ENCODE measurements around the gene RPL9.

The RPL9 gene

DNA sequence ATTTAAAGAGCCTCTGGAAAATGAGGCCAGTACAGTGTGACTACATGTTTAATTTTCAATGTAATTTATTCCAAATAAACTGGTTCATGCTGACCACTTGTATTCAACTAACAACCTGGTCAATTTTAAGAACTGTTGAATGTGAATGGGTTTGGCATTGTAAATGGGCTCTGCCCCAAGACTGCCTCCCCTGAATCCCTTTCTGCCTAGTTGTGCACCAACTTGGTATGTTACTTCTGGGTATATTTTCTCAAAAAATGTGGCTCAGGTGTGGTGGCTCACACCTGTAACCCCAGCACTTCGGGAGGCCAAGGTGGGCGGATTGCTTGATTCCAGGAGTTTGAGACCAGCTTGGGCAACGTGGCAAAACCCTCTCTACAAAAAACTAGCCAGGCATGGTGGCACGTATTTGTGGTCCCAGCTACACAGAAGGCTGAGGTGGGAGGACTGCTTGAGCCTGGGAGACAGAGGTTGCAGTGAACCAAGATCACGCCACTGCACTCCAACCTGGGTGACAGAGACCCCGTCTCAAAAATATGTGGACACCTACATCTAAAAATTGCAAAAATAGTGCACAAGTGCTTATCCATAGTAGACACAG is 7.2 kb downstream of the RPL9 start:
- Histone ChIP-seq H3K36me3 (ENCODE audit: control insufficient read depth, insufficient read depth, low read length) (peaks cover 40% of the 10 kb centered on the region), H3K27ac (ENCODE audit: insufficient read depth, low read depth, low read length, poor library complexity, severe bottlenecking) (peak overlapping the region; percentile 44), H3K4me1 (ENCODE audit: control insufficient read depth, insufficient read depth, low read length) (no peaks in the 10 kb centered on the region), H3K27me3 (ENCODE audit: control insufficient read depth, insufficient read depth, low read length, poor library complexity, severe bottlenecking) (no peaks in the 10 kb centered on the region), H3K4me3 (ENCODE audit: insufficient read depth, low read depth, low read length) (no peak overlapping the region), H3K9me3 (ENCODE audit: control insufficient read depth, low read length) (no peaks in the 10 kb centered on the region)
- WGBS, 2 experiments = 90 to 91% methylated on average over 6 of the region's 6 CpGs

DNA sequence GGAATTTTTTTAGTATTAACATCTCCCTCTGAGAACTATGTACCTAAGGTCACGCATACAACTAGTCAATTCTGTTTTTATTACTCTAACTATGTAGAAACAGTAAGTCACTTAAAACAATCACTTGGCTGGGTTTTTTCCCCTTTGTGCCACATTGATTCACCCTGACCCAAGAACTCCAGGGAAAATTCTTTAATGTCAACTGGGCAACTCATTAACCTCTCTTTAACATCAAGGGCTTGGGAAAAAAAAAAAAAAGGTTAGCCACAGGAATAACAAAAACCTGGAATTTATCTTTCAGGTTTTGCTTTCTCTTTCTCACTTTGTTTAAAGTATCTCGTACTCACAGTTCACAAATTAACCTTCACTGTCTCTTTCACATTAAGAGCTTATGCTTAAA is 8.1 kb downstream of the RPL9 start:
- Histone ChIP-seq H3K4me3 (ENCODE audit: insufficient read depth, low read depth, low read length) (no peak overlapping the region), H3K36me3 (ENCODE audit: control insufficient read depth, insufficient read depth, low read length) (peaks cover 35% of the 10 kb centered on the region), H3K4me1 (ENCODE audit: control insufficient read depth, insufficient read depth, low read length) (no peaks in the 10 kb centered on the region), H3K27ac (ENCODE audit: insufficient read depth, low read depth, low read length, poor library complexity, severe bottlenecking) (peak overlapping the region; percentile 26), H3K27me3 (ENCODE audit: control insufficient read depth, insufficient read depth, low read length, poor library complexity, severe bottlenecking) (no peaks in the 10 kb centered on the region), H3K9me3 (ENCODE audit: control insufficient read depth, low read length) (no peaks in the 10 kb centered on the region)
- 67 to 72% methylated on average over 2 of the region's 2 CpGs for whole genome bisulfite sequencing, 2 experiments

DNA sequence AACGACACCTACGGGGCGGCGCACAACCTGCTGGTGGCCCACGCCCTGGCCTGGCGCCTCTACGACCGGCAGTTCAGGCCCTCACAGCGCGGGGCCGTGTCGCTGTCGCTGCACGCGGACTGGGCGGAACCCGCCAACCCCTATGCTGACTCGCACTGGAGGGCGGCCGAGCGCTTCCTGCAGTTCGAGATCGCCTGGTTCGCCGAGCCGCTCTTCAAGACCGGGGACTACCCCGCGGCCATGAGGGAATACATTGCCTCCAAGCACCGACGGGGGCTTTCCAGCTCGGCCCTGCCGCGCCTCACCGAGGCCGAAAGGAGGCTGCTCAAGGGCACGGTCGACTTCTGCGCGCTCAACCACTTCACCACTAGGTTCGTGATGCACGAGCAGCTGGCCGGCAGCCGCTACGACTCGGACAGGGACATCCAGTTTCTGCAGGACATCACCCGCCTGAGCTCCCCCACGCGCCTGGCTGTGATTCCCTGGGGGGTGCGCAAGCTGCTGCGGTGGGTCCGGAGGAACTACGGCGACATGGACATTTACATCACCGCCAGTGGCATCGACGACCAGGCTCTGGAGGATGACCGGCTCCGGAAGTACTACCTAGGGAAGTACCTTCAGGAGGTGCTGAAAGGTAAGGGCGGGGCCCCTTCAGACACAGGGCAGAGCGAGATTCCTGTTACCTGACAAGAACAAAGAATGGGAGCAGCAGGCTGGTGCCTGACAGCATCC is 11.7 kb downstream of the RPL9 start:
- Histone ChIP-seq H3K36me3 (ENCODE audit: control insufficient read depth, insufficient read depth, low read length) (peaks cover 6% of the 10 kb centered on the region), H3K27me3 (ENCODE audit: control insufficient read depth, insufficient read depth, low read length, poor library complexity, severe bottlenecking) (no peaks in the 10 kb centered on the region), H3K4me1 (ENCODE audit: control insufficient read depth, insufficient read depth, low read length) (no peaks in the 10 kb centered on the region), H3K27ac (ENCODE audit: insufficient read depth, low read depth, low read length, poor library complexity, severe bottlenecking) (no peak overlapping the region), H3K4me3 (ENCODE audit: insufficient read depth, low read depth, low read length) (no peak overlapping the region), H3K9me3 (ENCODE audit: control insufficient read depth, low read length) (no peaks in the 10 kb centered on the region)
- WGBS, 2 experiments = 79 to 84% methylated on average over 61 of the region's 61 CpGs

DNA sequence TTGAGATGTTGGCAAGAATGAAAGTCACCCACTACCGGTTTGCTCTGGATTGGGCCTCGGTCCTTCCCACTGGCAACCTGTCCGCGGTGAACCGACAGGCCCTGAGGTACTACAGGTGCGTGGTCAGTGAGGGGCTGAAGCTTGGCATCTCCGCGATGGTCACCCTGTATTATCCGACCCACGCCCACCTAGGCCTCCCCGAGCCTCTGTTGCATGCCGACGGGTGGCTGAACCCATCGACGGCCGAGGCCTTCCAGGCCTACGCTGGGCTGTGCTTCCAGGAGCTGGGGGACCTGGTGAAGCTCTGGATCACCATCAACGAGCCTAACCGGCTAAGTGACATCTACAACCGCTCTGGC is 12.3 kb downstream of the RPL9 start:
- H3K27me3 ChIP-seq (ENCODE audit: control insufficient read depth, insufficient read depth, low read length, poor library complexity, severe bottlenecking) = no peaks in the 10 kb centered on the region
- no peaks in the 10 kb centered on the region for H3K4me1 ChIP-seq (ENCODE audit: control insufficient read depth, insufficient read depth, low read length)
- H3K9me3 ChIP-seq (ENCODE audit: control insufficient read depth, low read length) = no peaks in the 10 kb centered on the region
- no peak overlapping the region for H3K4me3 ChIP-seq (ENCODE audit: insufficient read depth, low read depth, low read length)
- 95% methylated on average over 20 of the region's 20 CpGs for WGBS, 2 experiments
- H3K36me3 ChIP-seq (ENCODE audit: control insufficient read depth, insufficient read depth, low read length) = peaks cover 3% of the 10 kb centered on the region
- H3K27ac ChIP-seq (ENCODE audit: insufficient read depth, low read depth, low read length, poor library complexity, severe bottlenecking) = no peak overlapping the region

DNA sequence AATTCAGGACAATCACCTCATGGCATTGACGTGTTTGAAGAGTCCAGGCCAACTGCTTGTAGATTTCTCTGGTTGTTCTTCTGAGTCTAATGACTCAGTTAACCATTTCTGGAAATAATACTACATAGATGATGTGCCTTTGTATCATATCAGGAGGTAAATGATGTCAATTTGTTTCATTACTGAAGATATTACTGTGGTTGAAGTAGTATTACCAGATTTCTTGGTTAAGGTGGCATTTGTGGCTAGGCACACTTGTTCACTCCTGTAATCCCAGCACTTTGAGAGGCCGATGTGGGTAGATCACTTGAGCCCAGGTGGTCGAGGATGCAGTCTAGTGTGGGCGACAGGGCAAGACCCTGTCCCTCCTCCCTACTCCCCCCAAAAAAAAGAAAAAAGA is 15.7 kb downstream of the RPL9 start:
- Histone ChIP-seq H3K36me3 (ENCODE audit: control insufficient read depth, insufficient read depth, low read length) (no peaks in the 10 kb centered on the region), H3K4me3 (ENCODE audit: insufficient read depth, low read depth, low read length) (no peak overlapping the region), H3K9me3 (ENCODE audit: control insufficient read depth, low read length) (no peaks in the 10 kb centered on the region), H3K27ac (ENCODE audit: insufficient read depth, low read depth, low read length, poor library complexity, severe bottlenecking) (no peak overlapping the region), H3K27me3 (ENCODE audit: control insufficient read depth, insufficient read depth, low read length, poor library complexity, severe bottlenecking) (no peaks in the 10 kb centered on the region), H3K4me1 (ENCODE audit: control insufficient read depth, insufficient read depth, low read length) (no peaks in the 10 kb centered on the region)
- 96 to 100% methylated on average over 3 of the region's 4 CpGs for WGBS, 2 experiments

DNA sequence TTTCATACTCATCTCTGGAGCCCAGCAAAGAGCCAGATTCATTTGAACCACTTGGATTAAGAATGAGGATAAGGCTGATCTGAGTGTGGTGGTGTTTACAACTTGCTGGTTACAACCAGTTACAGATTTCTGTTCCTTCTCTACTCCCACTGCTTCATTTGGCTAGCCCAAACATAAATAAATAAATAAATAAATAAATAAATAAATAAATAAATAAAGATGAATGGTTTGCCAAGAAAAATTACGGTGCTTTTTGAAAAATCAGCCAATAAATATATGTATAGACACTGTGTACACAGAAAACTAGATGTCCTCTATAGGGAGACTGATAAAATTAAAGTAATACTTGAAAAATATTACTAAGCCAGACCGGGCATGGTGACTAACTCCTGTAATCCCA is 17.1 kb downstream of the RPL9 start:
- Histone ChIP-seq H3K4me3 (ENCODE audit: insufficient read depth, low read depth, low read length) (no peak overlapping the region), H3K4me1 (ENCODE audit: control insufficient read depth, insufficient read depth, low read length) (no peaks in the 10 kb centered on the region), H3K27me3 (ENCODE audit: control insufficient read depth, insufficient read depth, low read length, poor library complexity, severe bottlenecking) (no peaks in the 10 kb centered on the region), H3K27ac (ENCODE audit: insufficient read depth, low read depth, low read length, poor library complexity, severe bottlenecking) (no peak overlapping the region), H3K36me3 (ENCODE audit: control insufficient read depth, insufficient read depth, low read length) (no peaks in the 10 kb centered on the region), H3K9me3 (ENCODE audit: control insufficient read depth, low read length) (no peaks in the 10 kb centered on the region)
- 86 to 94% methylated on average over 1 of the region's 2 CpGs for whole genome bisulfite sequencing, 2 experiments

DNA sequence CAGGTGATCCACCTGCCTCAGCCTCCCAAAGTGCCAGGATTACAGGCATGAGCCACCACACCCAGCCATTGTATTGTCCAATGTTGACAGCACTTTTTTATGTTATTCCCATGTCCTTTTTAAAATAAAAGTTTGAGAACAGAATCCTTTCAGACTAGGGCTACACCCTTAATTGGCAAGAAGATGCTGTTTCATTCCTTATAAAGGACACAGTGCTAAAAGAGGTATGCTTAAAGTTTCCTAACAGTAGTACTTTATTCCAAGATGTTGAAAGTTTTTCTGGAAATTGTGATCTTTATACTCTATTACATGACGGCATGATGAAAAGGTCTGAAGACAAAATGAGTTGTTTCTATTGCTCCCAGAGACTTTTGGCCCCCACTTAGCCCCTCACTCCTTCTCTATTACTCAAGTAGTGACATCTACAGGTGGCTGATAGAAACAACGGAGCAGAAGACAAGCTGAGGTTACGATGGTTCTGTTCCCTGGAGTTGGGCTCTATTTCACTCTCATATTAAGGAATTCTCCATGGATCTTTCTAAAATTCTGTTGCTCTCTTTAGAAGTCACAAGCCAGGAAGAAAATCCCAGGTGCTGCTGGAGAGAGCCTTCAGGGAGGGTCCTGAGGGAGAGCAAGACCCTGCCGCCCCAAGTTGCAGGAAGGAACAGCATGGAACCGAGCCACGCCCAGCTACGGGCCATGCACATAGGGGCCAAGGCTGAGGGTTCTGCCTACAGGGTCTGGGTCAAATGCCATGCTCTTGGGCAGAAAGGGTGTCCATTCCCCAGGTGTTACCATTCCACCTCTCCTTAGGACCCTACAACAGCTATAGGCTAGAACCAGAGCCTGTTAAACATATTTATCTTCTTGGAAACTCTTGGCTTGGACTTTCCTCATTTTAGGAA is 22.8 kb downstream of the RPL9 start:
- no peaks in the 10 kb centered on the region for H3K9me3 ChIP-seq (ENCODE audit: control insufficient read depth, low read length)
- 73% methylated on average over 7 of the region's 7 CpGs for WGBS, 2 experiments
- H3K4me3 ChIP-seq (ENCODE audit: insufficient read depth, low read depth, low read length) = no peak overlapping the region
- H3K27ac ChIP-seq (ENCODE audit: insufficient read depth, low read depth, low read length, poor library complexity, severe bottlenecking) = no peak overlapping the region
- no peaks in the 10 kb centered on the region for H3K36me3 ChIP-seq (ENCODE audit: control insufficient read depth, insufficient read depth, low read length)
- H3K27me3 ChIP-seq (ENCODE audit: control insufficient read depth, insufficient read depth, low read length, poor library complexity, severe bottlenecking) = peaks cover 3% of the 10 kb centered on the region
- H3K4me1 ChIP-seq (ENCODE audit: control insufficient read depth, insufficient read depth, low read length) = no peaks in the 10 kb centered on the region

DNA sequence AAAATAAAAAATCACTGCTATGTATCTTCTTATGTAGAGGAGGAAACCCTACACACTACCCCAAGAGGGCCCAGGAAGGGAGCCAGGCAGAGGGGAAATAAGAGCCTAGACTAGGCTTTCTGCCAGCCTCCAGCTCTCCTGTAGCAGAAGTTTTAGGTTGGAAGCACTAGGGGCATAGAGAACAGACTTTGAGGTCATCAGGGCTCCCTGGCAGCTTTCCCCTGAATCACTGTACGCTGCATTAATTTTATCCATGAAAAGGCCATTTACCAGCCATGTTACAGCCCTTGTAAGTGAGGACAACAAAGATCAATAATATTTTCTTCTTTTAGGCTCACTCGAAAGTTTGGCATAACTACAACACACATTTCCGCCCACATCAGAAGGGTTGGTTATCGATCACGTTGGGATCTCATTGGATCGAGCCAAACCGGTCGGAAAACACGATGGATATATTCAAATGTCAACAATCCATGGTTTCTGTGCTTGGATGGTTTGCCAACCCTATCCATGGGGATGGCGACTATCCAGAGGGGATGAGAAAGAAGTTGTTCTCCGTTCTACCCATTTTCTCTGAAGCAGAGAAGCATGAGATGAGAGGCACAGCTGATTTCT is 24.7 kb downstream of the RPL9 start:
- Histone ChIP-seq H3K4me1 (ENCODE audit: control insufficient read depth, insufficient read depth, low read length) (no peaks in the 10 kb centered on the region), H3K27ac (ENCODE audit: insufficient read depth, low read depth, low read length, poor library complexity, severe bottlenecking) (no peak overlapping the region), H3K4me3 (ENCODE audit: insufficient read depth, low read depth, low read length) (no peak overlapping the region), H3K27me3 (ENCODE audit: control insufficient read depth, insufficient read depth, low read length, poor library complexity, severe bottlenecking) (peaks cover 3% of the 10 kb centered on the region), H3K9me3 (ENCODE audit: control insufficient read depth, low read length) (no peaks in the 10 kb centered on the region), H3K36me3 (ENCODE audit: control insufficient read depth, insufficient read depth, low read length) (no peaks in the 10 kb centered on the region)
- WGBS, 2 experiments = 95 to 96% methylated on average over 11 of the region's 11 CpGs

DNA sequence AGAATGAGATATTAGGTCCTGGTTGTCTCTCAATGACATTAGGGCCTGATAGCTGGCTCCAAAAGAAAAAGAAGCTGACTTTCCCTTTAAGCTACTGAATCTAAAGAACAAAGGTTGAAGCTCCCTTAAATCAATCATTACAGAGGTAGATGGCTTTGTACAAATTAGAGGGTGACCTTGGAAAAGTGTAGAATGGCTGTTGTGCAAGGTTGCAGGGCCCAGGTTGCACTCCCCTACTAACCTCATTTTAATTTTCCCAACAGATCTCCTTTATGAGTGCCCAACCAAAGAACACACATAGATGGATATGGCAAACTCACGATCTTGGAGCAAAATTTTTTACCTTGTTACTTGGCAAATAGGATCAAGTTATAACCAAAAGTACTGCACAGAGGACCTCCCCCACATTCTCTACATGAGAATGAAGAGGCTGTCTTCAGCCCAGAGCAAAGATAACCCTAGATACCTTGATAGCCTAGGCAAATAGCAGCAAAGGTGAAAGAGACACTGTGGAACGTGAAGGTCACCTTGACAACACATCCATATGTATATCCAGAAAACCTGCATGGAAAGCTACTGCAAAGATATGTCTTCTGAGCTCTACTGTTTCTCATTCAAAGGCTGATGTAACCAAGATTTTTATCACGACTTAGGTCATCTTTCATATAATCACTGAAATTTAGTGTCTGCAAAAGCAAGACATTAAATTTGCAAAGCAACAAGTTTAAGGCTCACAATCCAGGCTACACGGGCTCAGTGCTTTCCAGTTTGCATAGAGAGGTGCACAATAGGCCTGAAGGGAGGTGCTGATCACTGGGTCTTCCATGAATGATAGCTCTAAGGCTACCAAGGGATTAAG is 29.0 kb downstream of the RPL9 start:
- no peaks in the 10 kb centered on the region for H3K9me3 ChIP-seq (ENCODE audit: control insufficient read depth, low read length)
- WGBS, 2 experiments = 88 to 92% methylated on average over 4 of the region's 4 CpGs
- H3K36me3 ChIP-seq (ENCODE audit: control insufficient read depth, insufficient read depth, low read length) = no peaks in the 10 kb centered on the region
- no peak overlapping the region for H3K27ac ChIP-seq (ENCODE audit: insufficient read depth, low read depth, low read length, poor library complexity, severe bottlenecking)
- H3K4me3 ChIP-seq (ENCODE audit: insufficient read depth, low read depth, low read length) = no peak overlapping the region
- no peaks in the 10 kb centered on the region for H3K4me1 ChIP-seq (ENCODE audit: control insufficient read depth, insufficient read depth, low read length)
- no peaks in the 10 kb centered on the region for H3K27me3 ChIP-seq (ENCODE audit: control insufficient read depth, insufficient read depth, low read length, poor library complexity, severe bottlenecking)

Measured in ectodermal cell (in vitro differentiated cells).